OCI-LY7 (cell line): ENCODE measurements around the gene TCERG1L.

Experiments used
- CTCF ChIP-seq: fragments of 200-600 bp; sonication (generic); conservative IDR thresholded peaks from 2 replicates; pipeline ENCODE4 v1.5.1; 2014; ENCODE audit warnings: mild to moderate bottlenecking, antibody characterized with exemption, low read length, moderate library complexity, mixed read lengths
- EZH2phosphoT487 ChIP-seq: fragments of 200-600 bp; sonication (generic); IDR thresholded peaks from 2 replicates; pipeline ENCODE4 v1.6.1; 2018; ENCODE audit warnings: low read depth, borderline replicate concordance, mild to moderate bottlenecking, mixed run types, antibody characterized with exemption, low read length, moderate library complexity, mixed read lengths

- TF ChIP-seq CTCF (no peak), EZH2phosphoT487 (no peak)
These were observed 195.1 kb downstream of the TCERG1L start for GRCh38 chr10:131116216-131116990.
